ENCODE measurements around the gene ACE. TPM values are rescaled to one million over a fixed set of nuclear protein-coding genes. Genes with fewer than 3 reads are reported as not detected.
A peak's percentile ranks its signal among the peaks of the same experiment; 100 is the strongest.

The ACE gene
- polyA plus RNA-seq, 1 donor (not counting 4 experiments of a cell fraction or from before 2014, with no cell fraction given) = 0.07 TPM

- TF ChIP-seq CTCF (optimal IDR thresholded peaks at IDR 0.05 in 1 of 3, IDR thresholded peaks at IDR 0.05 in 1 of 3, conservative IDR thresholded peaks at IDR 0.05 in 1 of 3; ENCODE audit: extremely low read depth in 1 of 3, insufficient read depth in 2 of 3, low read length in 3 of 3) = no peak
- TF ChIP-seq EZH2 (IDR thresholded peaks at IDR 0.05; ENCODE audit: low read length) = peak; percentile 80
- no peak for DNase-seq (ENCODE audit: low read depth, low spot score)
- FAIRE-seq = no peak
- no peak overlapping the region for H3K4me3 ChIP-seq (ENCODE audit: control insufficient read depth in 2 of 3, extremely low read depth in 1 of 3, insufficient read depth in 2 of 3, low read depth in 1 of 3, low read length in 3 of 3)
- H4K20me1 ChIP-seq (ENCODE audit: control insufficient read depth, extremely low read depth, insufficient read depth, low read length) = peaks cover 4% of the 10 kb centered on the region
- H3K9ac ChIP-seq (ENCODE audit: control insufficient read depth, extremely low read depth, insufficient read depth, low read length) = no peak overlapping the region
- H3K27ac ChIP-seq (ENCODE audit: control insufficient read depth, insufficient read depth, low read length) = no peak overlapping the region
- no peak overlapping the region for H3K4me2 ChIP-seq (ENCODE audit: control insufficient read depth, extremely low read depth, insufficient read depth, low read depth, low read length)
- dilution Hi-C loops (cut with MboI; ENCODE audit: extremely low pct_ligation_motif_present, low sequenced_read_pairs) = no loop called here
- H3K9me3 ChIP-seq (ENCODE audit: control insufficient read depth, low read depth, low read length) = no peaks in the 10 kb centered on the region
- H2AFZ ChIP-seq (ENCODE audit: control insufficient read depth, low read length) = no peak overlapping the region
- H3K4me1 ChIP-seq (ENCODE audit: control insufficient read depth, extremely low read depth, insufficient read depth, low read length) = no peaks in the 10 kb centered on the region
- H3K27me3 ChIP-seq (ENCODE audit: control insufficient read depth, extremely low read depth, insufficient read depth, low read length) = peaks cover 29% of the 10 kb centered on the region
- no peaks in the 10 kb centered on the region for H3K79me2 ChIP-seq (ENCODE audit: control insufficient read depth, insufficient read depth, low read length)
- H3K36me3 ChIP-seq (ENCODE audit: control insufficient read depth in 2 of 2, extremely low read depth in 1 of 2, insufficient read depth in 2 of 2, low read length in 2 of 2) = no peaks in the 10 kb centered on the region
- no peaks in the 10 kb centered on the region for H3K9me1 ChIP-seq (ENCODE audit: control insufficient read depth, extremely low read depth, insufficient read depth, low read length)
Observed at GRCh38 chr17:63537991-63538692, 61.3 kb downstream of the ACE start.

GRCh38 chr17:63538693-63539595 is 62.1 kb downstream of the ACE start:
- H3K9ac ChIP-seq (ENCODE audit: control insufficient read depth, extremely low read depth, insufficient read depth, low read length) = no peak overlapping the region
- dilution Hi-C loops (cut with MboI; ENCODE audit: extremely low pct_ligation_motif_present, low sequenced_read_pairs) = no loop called here
- FAIRE-seq = no peak

More at GRCh38 chr17:63538693-63539595, 62.1 kb downstream of the ACE start:
- no peak overlapping the region for H3K27ac ChIP-seq (ENCODE audit: control insufficient read depth, insufficient read depth, low read length)
- DNase-seq (ENCODE audit: low read depth, low spot score) = no peak
- H3K9me1 ChIP-seq (ENCODE audit: control insufficient read depth, extremely low read depth, insufficient read depth, low read length) = no peaks in the 10 kb centered on the region
- peaks cover 28% of the 10 kb centered on the region for H3K27me3 ChIP-seq (ENCODE audit: control insufficient read depth, extremely low read depth, insufficient read depth, low read length)
- H3K4me1 ChIP-seq (ENCODE audit: control insufficient read depth, extremely low read depth, insufficient read depth, low read length) = no peaks in the 10 kb centered on the region
- H4K20me1 ChIP-seq (ENCODE audit: control insufficient read depth, extremely low read depth, insufficient read depth, low read length) = peaks cover 4% of the 10 kb centered on the region
- no peaks in the 10 kb centered on the region for H3K9me3 ChIP-seq (ENCODE audit: control insufficient read depth, low read depth, low read length)
- no peak for TF ChIP-seq CTCF (optimal IDR thresholded peaks at IDR 0.05 in 1 of 3, IDR thresholded peaks at IDR 0.05 in 1 of 3, conservative IDR thresholded peaks at IDR 0.05 in 1 of 3; ENCODE audit: extremely low read depth in 1 of 3, insufficient read depth in 2 of 3, low read length in 3 of 3)
- peak; percentile 18 for TF ChIP-seq EZH2 (IDR thresholded peaks at IDR 0.05; ENCODE audit: low read length)
- no peak overlapping the region for H2AFZ ChIP-seq (ENCODE audit: control insufficient read depth, low read length)
- no peaks in the 10 kb centered on the region for H3K36me3 ChIP-seq (ENCODE audit: control insufficient read depth in 2 of 2, extremely low read depth in 1 of 2, insufficient read depth in 2 of 2, low read length in 2 of 2)
- no peak overlapping the region for H3K4me2 ChIP-seq (ENCODE audit: control insufficient read depth, extremely low read depth, insufficient read depth, low read depth, low read length)
- H3K4me3 ChIP-seq (ENCODE audit: control insufficient read depth in 2 of 3, extremely low read depth in 1 of 3, insufficient read depth in 2 of 3, low read depth in 1 of 3, low read length in 3 of 3) = no peak overlapping the region
- H3K79me2 ChIP-seq (ENCODE audit: control insufficient read depth, insufficient read depth, low read length) = no peaks in the 10 kb centered on the region
